ENCODE results near the gene SOX21.

DNA sequence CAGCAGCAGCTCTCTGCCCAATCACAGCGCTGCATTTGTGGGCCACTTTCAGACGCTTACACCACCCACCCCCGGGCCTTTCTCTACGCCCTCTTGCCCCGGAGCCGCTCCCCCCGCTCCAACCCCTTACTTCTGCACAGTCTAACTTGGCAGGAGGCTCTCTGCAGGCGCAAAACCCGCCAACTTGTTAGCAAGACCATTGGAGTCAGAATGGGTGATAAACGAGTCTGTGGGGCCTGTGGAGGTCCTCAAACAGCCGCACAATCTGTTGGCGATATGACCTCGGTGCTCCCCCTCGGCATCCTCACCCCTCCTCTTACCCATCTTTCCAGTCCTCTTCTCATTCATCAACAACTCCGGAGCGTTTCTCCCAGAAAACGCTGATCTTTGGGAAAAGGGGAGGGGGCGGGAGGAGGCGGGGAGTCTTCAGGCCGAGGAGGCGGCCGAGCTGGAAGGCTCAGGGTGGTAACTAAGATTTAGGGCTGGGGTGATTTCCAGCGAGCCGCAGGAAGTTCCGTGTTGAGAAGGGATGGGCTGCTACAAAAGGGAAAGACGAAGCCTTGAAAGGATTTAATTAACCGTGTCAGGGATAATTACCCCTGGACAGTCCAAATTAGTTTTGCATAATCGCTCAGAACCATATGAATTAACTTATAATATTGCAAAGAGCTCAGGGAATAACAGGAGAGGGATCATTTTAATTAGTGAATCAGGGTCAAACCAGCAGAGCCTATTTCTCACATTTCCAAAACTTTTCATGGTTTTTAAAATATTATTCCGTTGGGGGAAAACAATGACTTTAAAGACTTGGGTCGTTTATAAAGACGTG is 4.1 kb downstream of the SOX21 start:
- no peak for TF ChIP-seq ATF1 (CRISPR knock-in tag; IDR thresholded peaks at IDR 0.05)
- TF ChIP-seq, protein P1, sequence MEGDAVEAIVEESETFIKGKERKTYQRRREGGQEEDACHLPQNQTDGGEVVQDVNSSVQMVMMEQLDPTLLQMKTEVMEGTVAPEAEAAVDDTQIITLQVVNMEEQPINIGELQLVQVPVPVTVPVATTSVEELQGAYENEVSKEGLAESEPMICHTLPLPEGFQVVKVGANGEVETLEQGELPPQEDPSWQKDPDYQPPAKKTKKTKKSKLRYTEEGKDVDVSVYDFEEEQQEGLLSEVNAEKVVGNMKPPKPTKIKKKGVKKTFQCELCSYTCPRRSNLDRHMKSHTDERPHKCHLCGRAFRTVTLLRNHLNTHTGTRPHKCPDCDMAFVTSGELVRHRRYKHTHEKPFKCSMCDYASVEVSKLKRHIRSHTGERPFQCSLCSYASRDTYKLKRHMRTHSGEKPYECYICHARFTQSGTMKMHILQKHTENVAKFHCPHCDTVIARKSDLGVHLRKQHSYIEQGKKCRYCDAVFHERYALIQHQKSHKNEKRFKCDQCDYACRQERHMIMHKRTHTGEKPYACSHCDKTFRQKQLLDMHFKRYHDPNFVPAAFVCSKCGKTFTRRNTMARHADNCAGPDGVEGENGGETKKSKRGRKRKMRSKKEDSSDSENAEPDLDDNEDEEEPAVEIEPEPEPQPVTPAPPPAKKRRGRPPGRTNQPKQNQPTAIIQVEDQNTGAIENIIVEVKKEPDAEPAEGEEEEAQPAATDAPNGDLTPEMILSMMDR (IDR thresholded peaks at IDR 0.05) = no peak

Data from WTC11 (cell line).